ENCODE measurements around the gene SHOX. TPM values are rescaled to one million over a fixed set of nuclear protein-coding genes. Genes with fewer than 3 reads are reported as not detected.

The SHOX gene
- total RNA-seq, 4 donors from 2014 or later = not detected

- H3K4me1 ChIP-seq = no peaks in the 10 kb centered on the region
- H3K4me3 ChIP-seq (replicated peaks in 1 of 3) = no peak overlapping the region
- DNase-seq = no peak
- H3K36me3 ChIP-seq = no peaks in the 10 kb centered on the region
- intact Hi-C loops (cut with DNase I) = no loop called here
- H3K9me3 ChIP-seq = no peaks in the 10 kb centered on the region
- 3 to 5% methylated on average over 29 of the region's 29 CpGs for WGBS, 2 donors
- no peak overlapping the region for H3K27ac ChIP-seq
- no peaks in the 10 kb centered on the region for H3K27me3 ChIP-seq
- TF ChIP-seq POLR2A (IDR thresholded peaks at IDR 0.05) = no peak
- TF ChIP-seq CTCF (IDR thresholded peaks at IDR 0.05) = no peak
Measured at GRCh38 chrX:637660-638481, 7.3 kb downstream of the SHOX start.

- TF ChIP-seq POLR2A (IDR thresholded peaks at IDR 0.05) = no peak
- TF ChIP-seq CTCF (IDR thresholded peaks at IDR 0.05) = no peak
- intact Hi-C loops (cut with DNase I) = no loop called here
- DNase-seq = no peak
- H3K36me3 ChIP-seq = no peaks in the 10 kb centered on the region
- no peaks in the 10 kb centered on the region for H3K27me3 ChIP-seq
- no peaks in the 10 kb centered on the region for H3K9me3 ChIP-seq
- H3K4me1 ChIP-seq = no peaks in the 10 kb centered on the region
- no peak overlapping the region for H3K4me3 ChIP-seq (replicated peaks in 1 of 3)
- no peak overlapping the region for H3K27ac ChIP-seq
- WGBS, 2 donors = 4 to 7% methylated on average over 5 to 17 of the region's 18 CpGs
Measured at GRCh38 chrX:638482-639131, 8.0 kb downstream of the SHOX start.

GRCh38 chrX:639151-639550 lies 8.6 kb downstream of the SHOX start:
- Histone ChIP-seq H3K27me3 (no peaks in the 10 kb centered on the region), H3K4me3 (replicated peaks in 1 of 3) (no peak overlapping the region), H3K27ac (no peak overlapping the region), H3K9me3 (no peaks in the 10 kb centered on the region), H3K4me1 (no peaks in the 10 kb centered on the region), H3K36me3 (no peaks in the 10 kb centered on the region)
- TF ChIP-seq POLR2A (IDR thresholded peaks at IDR 0.05) (no peak), CTCF (IDR thresholded peaks at IDR 0.05) (no peak)
- intact Hi-C loops (cut with DNase I) = no loop called here
- DNase-seq = no peak
- 1 to 10% methylated on average over 7 to 9 of the region's 9 CpGs for WGBS, 2 donors

GRCh38 chrX:640641-641040 lies 10.1 kb downstream of the SHOX start:
- intact Hi-C loops (cut with DNase I) = no loop called here
- Histone ChIP-seq H3K4me1 (no peaks in the 10 kb centered on the region), H3K36me3 (no peaks in the 10 kb centered on the region), H3K4me3 (replicated peaks in 1 of 3) (no peak overlapping the region), H3K27ac (no peak overlapping the region), H3K27me3 (no peaks in the 10 kb centered on the region), H3K9me3 (no peaks in the 10 kb centered on the region)
- TF ChIP-seq CTCF (IDR thresholded peaks at IDR 0.05) = no peak
- TF ChIP-seq POLR2A (IDR thresholded peaks at IDR 0.05) = no peak
- no peak for DNase-seq
- WGBS, 2 donors = 9 to 14% methylated on average over 8 to 10 of the region's 10 CpGs

All from thyroid gland (tissue), 4 donors.